Measurements from ENCODE around the gene DCT.

The DCT gene

GRCh38 chr13:94454906-94455305 is 24.6 kb downstream of the DCT start:
- no peaks in the 10 kb centered on the region for H3K36me3 ChIP-seq (ENCODE audit: control insufficient read depth in 1 of 2, insufficient read depth in 2 of 2, low read depth in 1 of 2, low read length in 2 of 2)
- no peak overlapping the region for H4K91ac ChIP-seq (ENCODE audit: low read length)
- no peak overlapping the region for H2AK5ac ChIP-seq (ENCODE audit: low read length, severe bottlenecking)
- no peak overlapping the region for H2AFZ ChIP-seq (ENCODE audit: low read depth, low read length)
- no peak for DNase-seq
- H3K4me1 ChIP-seq (ENCODE audit: control insufficient read depth, insufficient read depth, low read depth, low read length): no peaks in the 10 kb centered on the region
- no CpG with 5 or more reads among the region's 2 CpGs for WGBS
- no peak overlapping the region for H3K4me2 ChIP-seq (ENCODE audit: low read length, poor library complexity, severe bottlenecking)
- no peak overlapping the region for H3K9ac ChIP-seq (ENCODE audit: low read length)
- H2BK12ac ChIP-seq (ENCODE audit: low read length in 2 of 2): no peak overlapping the region
- no peaks in the 10 kb centered on the region for H3K79me1 ChIP-seq (replicated peaks; ENCODE audit: low read length, poor library complexity, severe bottlenecking)
- H3K4ac ChIP-seq (ENCODE audit: low read depth in 1 of 2, low read length in 2 of 2): no peak overlapping the region
- no peak overlapping the region for H3K14ac ChIP-seq (ENCODE audit: low read length in 2 of 2)
- H4K8ac ChIP-seq (ENCODE audit: low read length): no peak overlapping the region
- no peak overlapping the region for H3K27ac ChIP-seq (ENCODE audit: low read length, poor library complexity, severe bottlenecking)
- no peak overlapping the region for H2BK15ac ChIP-seq (ENCODE audit: low read depth, poor library complexity, severe bottlenecking)
- no peak overlapping the region for H3K18ac ChIP-seq (ENCODE audit: low read depth in 1 of 2, low read length in 2 of 2)
- no peak overlapping the region for H2BK120ac ChIP-seq (ENCODE audit: low read depth, low read length)
- H2BK5ac ChIP-seq (ENCODE audit: low read depth, low read length, poor library complexity, severe bottlenecking): no peak overlapping the region
- no peak overlapping the region for H3K23ac ChIP-seq (ENCODE audit: low read length in 2 of 2)
- H3K27me3 ChIP-seq (ENCODE audit: control insufficient read depth in 1 of 2, insufficient read depth in 1 of 2, low read length in 2 of 2): no peaks in the 10 kb centered on the region
- H3K9me3 ChIP-seq (ENCODE audit: control insufficient read depth, low read length): no peaks in the 10 kb centered on the region
- no peak overlapping the region for H3K4me3 ChIP-seq (ENCODE audit: insufficient read depth in 1 of 2, low read depth in 1 of 2, low read length in 2 of 2)

- no peak overlapping the region for H3K23ac ChIP-seq (ENCODE audit: low read length in 2 of 2)
- no peak overlapping the region for H3K14ac ChIP-seq (ENCODE audit: low read length in 2 of 2)
- H2AFZ ChIP-seq (ENCODE audit: low read depth, low read length): no peak overlapping the region
- no peak overlapping the region for H4K8ac ChIP-seq (ENCODE audit: low read length)
- no peak overlapping the region for H4K91ac ChIP-seq (ENCODE audit: low read length)
- no peaks in the 10 kb centered on the region for H3K27me3 ChIP-seq (ENCODE audit: control insufficient read depth in 1 of 2, insufficient read depth in 1 of 2, low read length in 2 of 2)
- no peaks in the 10 kb centered on the region for H3K36me3 ChIP-seq (ENCODE audit: control insufficient read depth in 1 of 2, insufficient read depth in 2 of 2, low read depth in 1 of 2, low read length in 2 of 2)
- no peak overlapping the region for H3K4me2 ChIP-seq (ENCODE audit: low read length, poor library complexity, severe bottlenecking)
- no peak overlapping the region for H2BK120ac ChIP-seq (ENCODE audit: low read depth, low read length)
- no peak overlapping the region for H2BK5ac ChIP-seq (ENCODE audit: low read depth, low read length, poor library complexity, severe bottlenecking)
- H2AK5ac ChIP-seq (ENCODE audit: low read length, severe bottlenecking): no peak overlapping the region
- H3K79me1 ChIP-seq (replicated peaks; ENCODE audit: low read length, poor library complexity, severe bottlenecking): no peaks in the 10 kb centered on the region
- no peak overlapping the region for H3K27ac ChIP-seq (ENCODE audit: low read length, poor library complexity, severe bottlenecking)
- H3K4me1 ChIP-seq (ENCODE audit: control insufficient read depth, insufficient read depth, low read depth, low read length): no peaks in the 10 kb centered on the region
- H3K4me3 ChIP-seq (ENCODE audit: insufficient read depth in 1 of 2, low read depth in 1 of 2, low read length in 2 of 2): no peak overlapping the region
- H3K9ac ChIP-seq (ENCODE audit: low read length): no peak overlapping the region
- H3K18ac ChIP-seq (ENCODE audit: low read depth in 1 of 2, low read length in 2 of 2): no peak overlapping the region
- no peak overlapping the region for H2BK12ac ChIP-seq (ENCODE audit: low read length in 2 of 2)
- DNase-seq: no peak
- H2BK15ac ChIP-seq (ENCODE audit: low read depth, poor library complexity, severe bottlenecking): no peak overlapping the region
- H3K4ac ChIP-seq (ENCODE audit: low read depth in 1 of 2, low read length in 2 of 2): no peak overlapping the region
- no peaks in the 10 kb centered on the region for H3K9me3 ChIP-seq (ENCODE audit: control insufficient read depth, low read length)
Observed at GRCh38 chr13:94454334-94454733, 25.1 kb downstream of the DCT start.

- Histone ChIP-seq H3K9ac (ENCODE audit: low read length) (no peak overlapping the region), H3K36me3 (ENCODE audit: control insufficient read depth in 1 of 2, insufficient read depth in 2 of 2, low read depth in 1 of 2, low read length in 2 of 2) (no peaks in the 10 kb centered on the region), H2BK15ac (ENCODE audit: low read depth, poor library complexity, severe bottlenecking) (no peak overlapping the region), H3K27me3 (ENCODE audit: control insufficient read depth in 1 of 2, insufficient read depth in 1 of 2, low read length in 2 of 2) (peaks cover 0 to 1% of the 10 kb centered on the region in 2 experiments), H3K4me3 (ENCODE audit: insufficient read depth in 1 of 2, low read depth in 1 of 2, low read length in 2 of 2) (no peak overlapping the region), H3K4me2 (ENCODE audit: low read length, poor library complexity, severe bottlenecking) (no peak overlapping the region), H3K9me3 (ENCODE audit: control insufficient read depth, low read length) (peaks cover 2% of the 10 kb centered on the region), H3K27ac (ENCODE audit: low read length, poor library complexity, severe bottlenecking) (no peak overlapping the region), H3K4me1 (ENCODE audit: control insufficient read depth, insufficient read depth, low read depth, low read length) (no peaks in the 10 kb centered on the region), H4K91ac (ENCODE audit: low read length) (no peak overlapping the region), H3K4ac (ENCODE audit: low read depth in 1 of 2, low read length in 2 of 2) (no peak overlapping the region), H3K18ac (ENCODE audit: low read depth in 1 of 2, low read length in 2 of 2) (no peak overlapping the region), H2AFZ (ENCODE audit: low read depth, low read length) (no peak overlapping the region), H3K14ac (ENCODE audit: low read length in 2 of 2) (no peak overlapping the region), H2BK120ac (ENCODE audit: low read depth, low read length) (no peak overlapping the region), H3K23ac (ENCODE audit: low read length in 2 of 2) (no peak overlapping the region), H2BK5ac (ENCODE audit: low read depth, low read length, poor library complexity, severe bottlenecking) (no peak overlapping the region), H4K8ac (ENCODE audit: low read length) (no peak overlapping the region), H2AK5ac (ENCODE audit: low read length, severe bottlenecking) (no peak overlapping the region), H3K79me1 (replicated peaks; ENCODE audit: low read length, poor library complexity, severe bottlenecking) (no peaks in the 10 kb centered on the region), H2BK12ac (ENCODE audit: low read length in 2 of 2) (no peak overlapping the region)
- no peak for DNase-seq
Observed at GRCh38 chr13:94444826-94445225, 34.7 kb downstream of the DCT start.

- Histone ChIP-seq H2BK5ac (ENCODE audit: low read depth, low read length, poor library complexity, severe bottlenecking) (no peak overlapping the region), H3K4me3 (ENCODE audit: insufficient read depth in 1 of 2, low read depth in 1 of 2, low read length in 2 of 2) (no peak overlapping the region), H3K14ac (ENCODE audit: low read length in 2 of 2) (no peak overlapping the region), H3K23ac (ENCODE audit: low read length in 2 of 2) (no peak overlapping the region), H3K27ac (ENCODE audit: low read length, poor library complexity, severe bottlenecking) (no peak overlapping the region), H2BK120ac (ENCODE audit: low read depth, low read length) (no peak overlapping the region), H3K4me1 (ENCODE audit: control insufficient read depth, insufficient read depth, low read depth, low read length) (no peaks in the 10 kb centered on the region), H3K4me2 (ENCODE audit: low read length, poor library complexity, severe bottlenecking) (no peak overlapping the region), H3K9ac (ENCODE audit: low read length) (peak overlapping the region; percentile 29), H2BK12ac (ENCODE audit: low read length in 2 of 2) (no peak overlapping the region), H3K27me3 (ENCODE audit: control insufficient read depth in 1 of 2, insufficient read depth in 1 of 2, low read length in 2 of 2) (peaks cover 0 to 8% of the 10 kb centered on the region in 2 experiments), H3K18ac (ENCODE audit: low read depth in 1 of 2, low read length in 2 of 2) (no peak overlapping the region), H3K4ac (ENCODE audit: low read depth in 1 of 2, low read length in 2 of 2) (no peak overlapping the region), H3K36me3 (ENCODE audit: control insufficient read depth in 1 of 2, insufficient read depth in 2 of 2, low read depth in 1 of 2, low read length in 2 of 2) (no peaks in the 10 kb centered on the region), H2AFZ (ENCODE audit: low read depth, low read length) (no peak overlapping the region), H2BK15ac (ENCODE audit: low read depth, poor library complexity, severe bottlenecking) (no peak overlapping the region), H4K91ac (ENCODE audit: low read length) (no peak overlapping the region), H3K9me3 (ENCODE audit: control insufficient read depth, low read length) (no peaks in the 10 kb centered on the region), H2AK5ac (ENCODE audit: low read length, severe bottlenecking) (no peak overlapping the region), H3K79me1 (replicated peaks; ENCODE audit: low read length, poor library complexity, severe bottlenecking) (no peaks in the 10 kb centered on the region), H4K8ac (ENCODE audit: low read length) (no peak overlapping the region)
- WGBS: 47% methylated on average over 3 of the region's 4 CpGs
- peak; percentile 59 for DNase-seq
Observed at GRCh38 chr13:94435604-94436226, 43.8 kb downstream of the DCT start.
